T-helper 2 cell treated with Interferon-gamma antibody and Interleukin-4, amounts not matched to agents 5 μg/mL and 100 μg/mL, for 36 hours (primary cell): Measurements from ENCODE around the gene SLC25A25.
"Not testable (repeated sequence)": the region's sequence is repeated elsewhere in the genome, so short reads cannot be mapped to it uniquely, and the experiment has no call there.

Source experiments
- DNase-seq: peaks from one replicate; pipeline ENCODE4 v3.0.0; 2021; ENCODE audit warnings: low spot score
- H3K27ac Mint-ChIP-seq: one replicate; pipeline ENCODE4 v1.8.0; 2021; ENCODE audit warnings: mild to moderate bottlenecking, mixed read lengths
- H3K27me3 Mint-ChIP-seq: one replicate; pipeline ENCODE4 v1.8.0; 2021; ENCODE audit warnings: low read depth, mixed read lengths
- H3K36me3 Mint-ChIP-seq: one replicate; pipeline ENCODE4 v1.8.0; 2021; ENCODE audit warnings: low read depth, mixed read lengths
- H3K4me1 Mint-ChIP-seq: one replicate; pipeline ENCODE4 v1.8.0; 2021; ENCODE audit warnings: low read depth, mixed read lengths
- H3K4me3 Mint-ChIP-seq: one replicate; pipeline ENCODE4 v1.8.0; 2022; ENCODE audit warnings: mild to moderate bottlenecking, moderate library complexity, mixed read lengths
- H3K9me3 Mint-ChIP-seq: one replicate; pipeline ENCODE4 v1.8.0; 2021; ENCODE audit warnings: mixed read lengths

Gene SLC25A25

GRCh38 chr9:128040783-128041182, 27.2 kb upstream of the SLC25A25 start:
- not testable (repeated sequence) for H3K27ac Mint-ChIP-seq, DNase-seq, H3K4me3 Mint-ChIP-seq, H3K9me3 Mint-ChIP-seq, H3K4me1 Mint-ChIP-seq, H3K27me3 Mint-ChIP-seq, H3K36me3 Mint-ChIP-seq

- H3K9me3 Mint-ChIP-seq: no peaks in the 10 kb centered on the region
- no peak overlapping the region for H3K27ac Mint-ChIP-seq
- H3K4me1 Mint-ChIP-seq: no peaks in the 10 kb centered on the region
- no peaks in the 10 kb centered on the region for H3K36me3 Mint-ChIP-seq
- H3K4me3 Mint-ChIP-seq: no peak overlapping the region
- no peak for DNase-seq
- peaks cover 5% of the 10 kb centered on the region for H3K27me3 Mint-ChIP-seq
Measured at GRCh38 chr9:128042043-128042442, 26.0 kb upstream of the SLC25A25 start.

GRCh38 chr9:128043467-128043868, 24.6 kb upstream of the SLC25A25 start:
- no peaks in the 10 kb centered on the region for H3K4me1 Mint-ChIP-seq
- no peaks in the 10 kb centered on the region for H3K36me3 Mint-ChIP-seq
- H3K9me3 Mint-ChIP-seq: no peaks in the 10 kb centered on the region
- H3K27ac Mint-ChIP-seq: no peak overlapping the region
- H3K27me3 Mint-ChIP-seq: peaks cover 5% of the 10 kb centered on the region
- H3K4me3 Mint-ChIP-seq: no peak overlapping the region
- DNase-seq: no peak

GRCh38 chr9:128045409-128045808, 22.6 kb upstream of the SLC25A25 start:
- not testable (repeated sequence) for H3K27ac Mint-ChIP-seq, H3K4me3 Mint-ChIP-seq, H3K4me1 Mint-ChIP-seq, DNase-seq, H3K27me3 Mint-ChIP-seq, H3K36me3 Mint-ChIP-seq, H3K9me3 Mint-ChIP-seq

GRCh38 chr9:128045831-128046230, 22.2 kb upstream of the SLC25A25 start:
- Mint-ChIP-seq H3K27me3 (peaks cover 5% of the 10 kb centered on the region), H3K36me3 (no peaks in the 10 kb centered on the region), H3K4me3 (no peak overlapping the region), H3K9me3 (no peaks in the 10 kb centered on the region), H3K4me1 (peaks cover 1% of the 10 kb centered on the region), H3K27ac (no peak overlapping the region)
- DNase-seq: no peak

GRCh38 chr9:128047231-128047630, 20.8 kb upstream of the SLC25A25 start:
- no peak overlapping the region for H3K27ac Mint-ChIP-seq
- H3K27me3 Mint-ChIP-seq: peaks cover 3% of the 10 kb centered on the region
- no peaks in the 10 kb centered on the region for H3K36me3 Mint-ChIP-seq
- peaks cover 1% of the 10 kb centered on the region for H3K4me1 Mint-ChIP-seq
- DNase-seq: no peak
- H3K4me3 Mint-ChIP-seq: no peak overlapping the region
- H3K9me3 Mint-ChIP-seq: no peaks in the 10 kb centered on the region

GRCh38 chr9:128048663-128049062, 19.4 kb upstream of the SLC25A25 start:
- peaks cover 4% of the 10 kb centered on the region for H3K27me3 Mint-ChIP-seq
- H3K27ac Mint-ChIP-seq: no peak overlapping the region
- no peaks in the 10 kb centered on the region for H3K9me3 Mint-ChIP-seq
- no peak overlapping the region for H3K4me3 Mint-ChIP-seq
- no peaks in the 10 kb centered on the region for H3K36me3 Mint-ChIP-seq
- no peak for DNase-seq
- peaks cover 1% of the 10 kb centered on the region for H3K4me1 Mint-ChIP-seq

GRCh38 chr9:128049843-128050242, 18.2 kb upstream of the SLC25A25 start:
- no peak overlapping the region for H3K4me3 Mint-ChIP-seq
- no peaks in the 10 kb centered on the region for H3K9me3 Mint-ChIP-seq

GRCh38 chr9:128051932-128052709, 15.9 kb upstream of the SLC25A25 start:
- Mint-ChIP-seq H3K4me3 (no peak overlapping the region), H3K36me3 (no peaks in the 10 kb centered on the region), H3K4me1 (peaks cover 1% of the 10 kb centered on the region), H3K27me3 (peaks cover 7% of the 10 kb centered on the region), H3K9me3 (no peaks in the 10 kb centered on the region), H3K27ac (no peak overlapping the region)
- DNase-seq: no peak

More at GRCh38 chr9:128049843-128050242, 18.2 kb upstream of the SLC25A25 start:
- no peaks in the 10 kb centered on the region for H3K36me3 Mint-ChIP-seq
- no peak overlapping the region for H3K27ac Mint-ChIP-seq
- DNase-seq: no peak
- peaks cover 7% of the 10 kb centered on the region for H3K27me3 Mint-ChIP-seq
- H3K4me1 Mint-ChIP-seq: peaks cover 1% of the 10 kb centered on the region

- H3K4me1 Mint-ChIP-seq: peaks cover under 1% of the 10 kb centered on the region
- DNase-seq: no peak
- no peaks in the 10 kb centered on the region for H3K9me3 Mint-ChIP-seq
- no peak overlapping the region for H3K27ac Mint-ChIP-seq
- H3K36me3 Mint-ChIP-seq: no peaks in the 10 kb centered on the region
- no peak overlapping the region for H3K4me3 Mint-ChIP-seq
- peaks cover 7% of the 10 kb centered on the region for H3K27me3 Mint-ChIP-seq
Measured at GRCh38 chr9:128053560-128053959, 14.5 kb upstream of the SLC25A25 start.

GRCh38 chr9:128054087-128054486, 13.9 kb upstream of the SLC25A25 start:
- no peak overlapping the region for H3K4me3 Mint-ChIP-seq
- H3K36me3 Mint-ChIP-seq: no peaks in the 10 kb centered on the region
- DNase-seq: no peak
- H3K9me3 Mint-ChIP-seq: no peaks in the 10 kb centered on the region
- H3K4me1 Mint-ChIP-seq: no peaks in the 10 kb centered on the region
- H3K27ac Mint-ChIP-seq: peak overlapping the region; percentile 24
- peaks cover 7% of the 10 kb centered on the region for H3K27me3 Mint-ChIP-seq

- Mint-ChIP-seq H3K4me1 (no peaks in the 10 kb centered on the region), H3K27ac (no peak overlapping the region), H3K36me3 (no peaks in the 10 kb centered on the region), H3K4me3 (no peak overlapping the region), H3K27me3 (peaks cover 7% of the 10 kb centered on the region), H3K9me3 (no peaks in the 10 kb centered on the region)
- DNase-seq: no peak
Measured at GRCh38 chr9:128055344-128056040, 12.5 kb upstream of the SLC25A25 start.

- Mint-ChIP-seq H3K27ac (no peak overlapping the region), H3K4me3 (no peak overlapping the region), H3K4me1 (peaks cover 1% of the 10 kb centered on the region), H3K36me3 (no peaks in the 10 kb centered on the region), H3K27me3 (peaks cover 7% of the 10 kb centered on the region), H3K9me3 (no peaks in the 10 kb centered on the region)
- no peak for DNase-seq
Measured at GRCh38 chr9:128056086-128056485, 11.9 kb upstream of the SLC25A25 start.

GRCh38 chr9:128056887-128057723, 10.9 kb upstream of the SLC25A25 start:
- Mint-ChIP-seq H3K36me3 (peaks cover 3% of the 10 kb centered on the region), H3K4me3 (no peak overlapping the region), H3K9me3 (no peaks in the 10 kb centered on the region), H3K27me3 (peaks cover 7% of the 10 kb centered on the region), H3K27ac (no peak overlapping the region), H3K4me1 (peaks cover 9% of the 10 kb centered on the region)
- DNase-seq: no peak
